Measurements from ENCODE around the gene C9orf85. TPM values are rescaled to one million over a fixed set of nuclear protein-coding genes. Genes with fewer than 3 reads are reported as not detected.

The C9orf85 gene
- total RNA-seq, 4 donors from 2014 or later: 11.3 to 40.4 (median 21.9) TPM

DNA sequence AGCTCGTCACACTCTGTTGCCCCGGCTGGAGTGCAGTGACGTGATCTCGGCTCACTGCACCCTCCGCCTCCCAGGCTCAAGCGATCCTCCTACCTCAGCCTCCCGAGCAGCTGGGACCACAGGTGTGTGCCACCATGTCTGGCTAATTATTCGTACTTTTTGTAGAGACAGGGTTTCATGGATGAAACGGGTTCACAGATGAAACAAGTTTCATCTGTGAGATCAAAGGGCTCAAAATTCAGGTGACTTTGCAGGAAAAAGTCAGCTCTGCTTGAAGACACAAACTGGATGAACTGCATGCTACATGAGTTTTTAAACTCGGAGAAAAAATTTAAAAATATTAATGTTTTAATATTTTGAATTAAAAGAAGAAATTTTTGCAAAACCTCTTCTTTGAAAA lies 24.9 kb upstream of the C9orf85 start:
- DNase-seq: no peak
- Histone ChIP-seq H3K4me3 (no peak overlapping the region), H3K9me3 (peaks cover 0 to 8% (median 0%) of the 10 kb centered on the region in 4 donors), H3K4me1 (no peaks in the 10 kb centered on the region), H3K27ac (no peak overlapping the region), H3K27me3 (no peaks in the 10 kb centered on the region), H3K36me3 (no peaks in the 10 kb centered on the region)
- no peak for TF ChIP-seq POLR2A (IDR thresholded peaks at IDR 0.05)
- TF ChIP-seq, protein P1, sequence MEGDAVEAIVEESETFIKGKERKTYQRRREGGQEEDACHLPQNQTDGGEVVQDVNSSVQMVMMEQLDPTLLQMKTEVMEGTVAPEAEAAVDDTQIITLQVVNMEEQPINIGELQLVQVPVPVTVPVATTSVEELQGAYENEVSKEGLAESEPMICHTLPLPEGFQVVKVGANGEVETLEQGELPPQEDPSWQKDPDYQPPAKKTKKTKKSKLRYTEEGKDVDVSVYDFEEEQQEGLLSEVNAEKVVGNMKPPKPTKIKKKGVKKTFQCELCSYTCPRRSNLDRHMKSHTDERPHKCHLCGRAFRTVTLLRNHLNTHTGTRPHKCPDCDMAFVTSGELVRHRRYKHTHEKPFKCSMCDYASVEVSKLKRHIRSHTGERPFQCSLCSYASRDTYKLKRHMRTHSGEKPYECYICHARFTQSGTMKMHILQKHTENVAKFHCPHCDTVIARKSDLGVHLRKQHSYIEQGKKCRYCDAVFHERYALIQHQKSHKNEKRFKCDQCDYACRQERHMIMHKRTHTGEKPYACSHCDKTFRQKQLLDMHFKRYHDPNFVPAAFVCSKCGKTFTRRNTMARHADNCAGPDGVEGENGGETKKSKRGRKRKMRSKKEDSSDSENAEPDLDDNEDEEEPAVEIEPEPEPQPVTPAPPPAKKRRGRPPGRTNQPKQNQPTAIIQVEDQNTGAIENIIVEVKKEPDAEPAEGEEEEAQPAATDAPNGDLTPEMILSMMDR (IDR thresholded peaks at IDR 0.05): no peak

DNA sequence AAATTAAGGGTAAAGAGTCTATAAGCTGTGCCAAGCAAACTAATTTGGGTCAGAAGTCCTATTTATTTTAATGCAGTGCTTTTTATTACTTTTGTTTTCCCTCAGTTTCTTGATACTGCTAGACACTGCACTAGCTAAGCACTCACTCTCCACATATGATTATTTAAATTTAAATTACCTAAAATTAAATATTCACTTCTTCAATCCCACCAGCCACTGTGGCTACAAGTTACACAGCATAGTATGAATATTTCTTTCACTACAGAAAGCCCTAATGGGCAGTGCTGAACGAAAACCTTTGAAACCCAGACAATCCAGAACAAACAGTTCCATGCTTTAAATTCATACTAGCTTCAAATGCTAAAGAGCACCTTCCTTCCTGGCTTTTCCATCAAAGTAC lies 24.1 kb upstream of the C9orf85 start:
- TF ChIP-seq, protein P1 (IDR thresholded peaks at IDR 0.05): no peak
- TF ChIP-seq POLR2A (IDR thresholded peaks at IDR 0.05): no peak
- H3K36me3 ChIP-seq: no peaks in the 10 kb centered on the region
- no peak overlapping the region for H3K27ac ChIP-seq
- H3K4me3 ChIP-seq: no peak overlapping the region
- no peaks in the 10 kb centered on the region for H3K27me3 ChIP-seq
- H3K9me3 ChIP-seq: peaks cover 0 to 8% (median 0%) of the 10 kb centered on the region in 4 donors
- DNase-seq: no peak
- peaks cover 0 to 3% (median 0%) of the 10 kb centered on the region in 4 donors for H3K4me1 ChIP-seq

DNA sequence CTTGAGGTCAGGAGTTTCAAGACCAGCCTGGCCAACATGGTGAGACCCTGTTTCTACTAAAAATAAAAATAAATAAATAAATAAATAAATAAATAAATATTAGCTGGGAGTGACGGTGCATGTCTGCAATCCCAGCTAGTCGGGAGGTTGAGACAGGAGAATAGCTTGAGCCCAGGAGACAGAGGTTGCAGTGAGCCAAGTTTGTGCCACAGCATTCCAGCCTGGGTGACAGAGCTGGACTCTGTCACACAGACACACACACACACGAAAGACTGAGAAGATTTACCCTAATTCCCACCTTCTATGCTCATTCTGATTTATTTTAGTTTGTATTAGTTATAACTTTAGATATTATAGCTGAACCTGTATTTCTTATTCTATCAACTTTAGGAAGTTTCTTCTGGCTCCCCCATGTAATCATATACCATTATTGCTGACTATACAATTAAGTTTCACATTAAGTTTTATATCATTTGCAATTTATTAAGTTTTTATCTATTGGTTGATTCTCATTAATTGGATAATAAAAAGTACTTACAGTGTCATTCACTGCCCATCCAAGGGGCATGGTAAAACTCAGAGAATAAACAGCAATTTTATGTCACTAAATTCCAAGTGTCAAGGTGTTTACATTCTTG lies 21.3 kb upstream of the C9orf85 start:
- DNase-seq: no peak
- Histone ChIP-seq H3K4me3 (no peak overlapping the region), H3K9me3 (no peaks in the 10 kb centered on the region), H3K36me3 (no peaks in the 10 kb centered on the region), H3K4me1 (peaks cover 0 to 3% (median 0%) of the 10 kb centered on the region in 4 donors), H3K27me3 (no peaks in the 10 kb centered on the region), H3K27ac (no peak overlapping the region)
- TF ChIP-seq, protein P1 (IDR thresholded peaks at IDR 0.05): no peak
- TF ChIP-seq POLR2A (IDR thresholded peaks at IDR 0.05): no peak

DNA sequence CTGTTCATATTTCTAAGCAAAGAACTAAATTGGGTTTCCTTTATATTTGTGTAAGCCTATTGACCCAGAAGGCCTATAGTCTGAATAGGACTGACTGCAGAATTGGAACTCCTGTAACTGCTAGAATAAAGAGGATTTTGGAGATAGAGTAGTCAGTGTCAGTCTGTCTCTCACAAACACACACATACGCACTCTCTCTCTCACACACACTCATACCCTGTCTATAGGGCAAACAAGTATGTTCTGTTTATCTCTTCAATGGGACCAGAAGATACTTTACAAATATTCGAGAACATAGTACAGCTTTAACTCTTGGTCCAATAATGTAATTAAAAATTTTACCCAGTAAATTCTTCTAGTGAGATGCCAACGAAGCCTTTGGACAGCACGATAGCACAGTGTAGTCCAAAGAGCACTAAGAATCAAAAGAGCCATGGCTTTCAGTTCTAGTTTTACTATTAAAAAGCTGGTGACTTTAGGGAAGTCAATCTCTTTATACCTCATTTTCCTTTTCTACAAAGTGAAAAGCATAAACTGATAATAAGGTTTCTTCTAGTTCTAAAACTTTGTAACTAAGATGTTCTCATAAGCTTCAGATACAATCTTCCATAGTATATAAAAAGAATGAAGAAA lies 19.8 kb upstream of the C9orf85 start:
- no peaks in the 10 kb centered on the region for H3K27me3 ChIP-seq
- no peak for TF ChIP-seq POLR2A (IDR thresholded peaks at IDR 0.05)
- TF ChIP-seq, protein P1 (IDR thresholded peaks at IDR 0.05): no peak
- H3K27ac ChIP-seq: no peak overlapping the region
- no peak for DNase-seq
- H3K4me3 ChIP-seq: no peak overlapping the region
- H3K9me3 ChIP-seq: no peaks in the 10 kb centered on the region
- no peaks in the 10 kb centered on the region for H3K36me3 ChIP-seq
- H3K4me1 ChIP-seq: peaks cover 0 to 15% (median under 1%) of the 10 kb centered on the region in 4 donors

DNA sequence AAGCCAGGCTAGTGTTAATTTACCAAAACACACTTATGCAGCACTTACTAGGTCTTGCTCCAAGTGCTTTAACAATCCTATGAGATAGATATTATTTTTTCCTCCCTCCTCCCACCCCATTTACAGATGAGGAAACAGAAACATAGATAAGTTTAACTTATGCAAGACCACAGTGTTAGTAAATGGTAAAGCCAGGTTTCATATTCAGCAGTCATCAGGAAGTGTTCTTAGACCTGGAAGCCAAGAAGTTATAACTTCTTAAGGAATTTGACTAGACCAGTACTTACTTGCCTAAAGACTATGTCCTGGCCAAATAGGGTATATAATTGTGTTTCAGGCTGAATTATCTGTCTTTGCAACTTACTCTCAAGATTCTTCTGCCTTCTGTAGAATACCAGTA lies 16.3 kb upstream of the C9orf85 start:
- H3K4me1 ChIP-seq: peaks cover 0 to 22% (median 2%) of the 10 kb centered on the region in 4 donors
- no peak overlapping the region for H3K4me3 ChIP-seq
- peak overlapping the region in 1 of 4 donors; percentile 39 for H3K27ac ChIP-seq
- no peaks in the 10 kb centered on the region for H3K9me3 ChIP-seq
- H3K36me3 ChIP-seq: no peaks in the 10 kb centered on the region
- TF ChIP-seq, protein P1 (IDR thresholded peaks at IDR 0.05): no peak
- TF ChIP-seq POLR2A (IDR thresholded peaks at IDR 0.05): no peak
- no peaks in the 10 kb centered on the region for H3K27me3 ChIP-seq
- DNase-seq: no peak
